Measurements from ENCODE around the gene STK40. TPM values are rescaled to one million over a fixed set of nuclear protein-coding genes. Genes with fewer than 3 reads are reported as not detected.

STK40 gene
- total RNA-seq, 4 donors from 2014 or later, result 109 to 263 (median 211) TPM

GRCh38 chr1:36339615-36340014 is 46.1 kb downstream of the STK40 start:
- TF ChIP-seq CTCF (IDR thresholded peaks at IDR 0.05 in 4 of 5, conservative IDR thresholded peaks at IDR 0.05 in 1 of 5) (no peak), POLR2A (IDR thresholded peaks at IDR 0.05) (no peak)
- Histone ChIP-seq H3K9me3 (no peaks in the 10 kb centered on the region), H3K4me1 (peaks cover 17 to 24% of the 10 kb centered on the region in 2 donors), H3K4me3 (no peak overlapping the region), H3K36me3 (peaks cover 0 to 24% of the 10 kb centered on the region in 2 donors), H3K27ac (peak overlapping the region in 1 of 4 donors; percentile 18), H3K27me3 (no peaks in the 10 kb centered on the region)
- no peak for DNase-seq
- intact Hi-C loops (cut with DNase I; ENCODE audit: low total_unique reads), result no loop called here
- in situ Hi-C loops (cut with MboI; ENCODE audit: low sequenced_read_pairs in 4 of 4), result loop anchor here in 2 of 4 donors (10.0 kb wide), 2 partner anchors 75 to 85 kb away; no protein-coding TSS in a partner anchor
- ATAC-seq, result no peak

GRCh38 chr1:36339215-36339614 is 46.5 kb downstream of the STK40 start:
- intact Hi-C loops (cut with DNase I; ENCODE audit: low total_unique reads) (no loop called here), in situ Hi-C loops (cut with MboI; ENCODE audit: low sequenced_read_pairs in 4 of 4) (loop anchor here in 1 of 4 donors (10.0 kb wide), 1 partner anchor 86 kb away; no protein-coding TSS in a partner anchor)
- H3K27ac ChIP-seq, result peak overlapping the region in 1 of 4 donors; percentile 12
- H3K9me3 ChIP-seq, result no peaks in the 10 kb centered on the region
- no peak for TF ChIP-seq POLR2A (IDR thresholded peaks at IDR 0.05)
- TF ChIP-seq CTCF (IDR thresholded peaks at IDR 0.05 in 4 of 5, conservative IDR thresholded peaks at IDR 0.05 in 1 of 5), result no peak
- H3K4me3 ChIP-seq, result no peak overlapping the region
- ATAC-seq (no peak), DNase-seq (no peak)
- no peaks in the 10 kb centered on the region for H3K27me3 ChIP-seq
- peaks cover 0 to 20% of the 10 kb centered on the region in 2 donors for H3K36me3 ChIP-seq
- peaks cover 14 to 20% of the 10 kb centered on the region in 2 donors for H3K4me1 ChIP-seq

GRCh38 chr1:36337830-36338229 is 47.9 kb downstream of the STK40 start:
- H3K36me3 ChIP-seq, result peaks cover 0 to 20% of the 10 kb centered on the region in 2 donors
- ATAC-seq (no peak), DNase-seq (no peak)
- H3K4me3 ChIP-seq, result no peak overlapping the region
- peaks cover 4 to 7% of the 10 kb centered on the region in 2 donors for H3K4me1 ChIP-seq
- no peak overlapping the region for H3K27ac ChIP-seq
- TF ChIP-seq CTCF (IDR thresholded peaks at IDR 0.05 in 4 of 5, conservative IDR thresholded peaks at IDR 0.05 in 1 of 5), result no peak
- TF ChIP-seq POLR2A (IDR thresholded peaks at IDR 0.05), result no peak
- no peaks in the 10 kb centered on the region for H3K9me3 ChIP-seq
- in situ Hi-C loops (cut with MboI; ENCODE audit: low sequenced_read_pairs in 4 of 4), result loop anchor here in 1 of 4 donors (10.0 kb wide), 1 partner anchor 87 kb away; no protein-coding TSS in a partner anchor
- no peaks in the 10 kb centered on the region for H3K27me3 ChIP-seq
- intact Hi-C loops (cut with DNase I; ENCODE audit: low total_unique reads), result no loop called here

- Histone ChIP-seq H3K36me3 (no peaks in the 10 kb centered on the region), H3K4me3 (no peak overlapping the region), H3K4me1 (peaks cover 0 to 10% of the 10 kb centered on the region in 2 donors), H3K27me3 (no peaks in the 10 kb centered on the region), H3K9me3 (no peaks in the 10 kb centered on the region), H3K27ac (no peak overlapping the region)
- in situ Hi-C loops (cut with MboI; ENCODE audit: low sequenced_read_pairs in 4 of 4), result loop anchor here in 1 of 4 donors (10.0 kb wide), 1 partner anchor 94 kb away; no protein-coding TSS in a partner anchor
- TF ChIP-seq CTCF (IDR thresholded peaks at IDR 0.05 in 4 of 5, conservative IDR thresholded peaks at IDR 0.05 in 1 of 5) (no peak), POLR2A (IDR thresholded peaks at IDR 0.05) (no peak)
- intact Hi-C loops (cut with DNase I; ENCODE audit: low total_unique reads), result no loop called here
- ATAC-seq, result no peak
- no peak for DNase-seq
Observed at GRCh38 chr1:36330940-36331339, 54.8 kb downstream of the STK40 start.

- no peak for ATAC-seq
- no peak for DNase-seq
- Histone ChIP-seq H3K27ac (no peak overlapping the region), H3K9me3 (no peaks in the 10 kb centered on the region), H3K4me3 (no peak overlapping the region), H3K36me3 (no peaks in the 10 kb centered on the region), H3K4me1 (peaks cover 0 to 10% of the 10 kb centered on the region in 2 donors), H3K27me3 (no peaks in the 10 kb centered on the region)
- in situ Hi-C loops (cut with MboI; ENCODE audit: low sequenced_read_pairs in 4 of 4) (loop anchor here in 1 of 4 donors (10.0 kb wide), 1 partner anchor 95 kb away; no protein-coding TSS in a partner anchor), intact Hi-C loops (cut with DNase I; ENCODE audit: low total_unique reads) (no loop called here)
- TF ChIP-seq CTCF (IDR thresholded peaks at IDR 0.05 in 4 of 5, conservative IDR thresholded peaks at IDR 0.05 in 1 of 5), result no peak
- TF ChIP-seq POLR2A (IDR thresholded peaks at IDR 0.05), result no peak
Observed at GRCh38 chr1:36329817-36330216, 55.9 kb downstream of the STK40 start.
